Keratinocyte (primary cell): Measurements from ENCODE around the gene HIKESHI. TPM values are rescaled to one million over a fixed set of nuclear protein-coding genes. Genes with fewer than 3 reads are reported as not detected.

Experiments used
- DNase-seq: peaks from one replicate; pipeline ENCODE4 v3.0.0-alpha.2; 2011; ENCODE audit warnings: low read depth, missing footprints, low spot score
- FAIRE-seq: peaks from 2 replicates; lab custom pipeline; 2011; peaks lifted over from hg19 to GRCh38; lab: Jason Lieb, UNC
- H2AFZ ChIP-seq: 2 replicates; pipeline ENCODE4 v1.6.0; 2012; ENCODE audit warnings: low read length, control low read depth, inconsistent platforms; ENCODE audit not compliant: control insufficient read depth
- H3K27ac ChIP-seq: 2 replicates; pipeline ENCODE4 v1.5.1; 2011; ENCODE audit warnings: low read length; ENCODE audit not compliant: control insufficient read depth, insufficient read depth
- H3K27me3 ChIP-seq: 3 replicates; pipeline ENCODE4 v1.6.0; 2011; ENCODE audit warnings: low read length; ENCODE audit not compliant: control insufficient read depth, insufficient read depth; ENCODE audit errors: extremely low read depth
- H3K36me3 ChIP-seq, 2 experiments: 2 replicates in 1 of 2; 3 replicates in 1 of 2; pipeline ENCODE4 v1.5.1; 2011; ENCODE audit warnings: low read length in 2 of 2, mild to moderate bottlenecking in 1 of 2; ENCODE audit not compliant: control insufficient read depth in 2 of 2, insufficient read depth in 2 of 2; ENCODE audit errors: extremely low read depth in 1 of 2
- H3K4me1 ChIP-seq: 3 replicates; pipeline ENCODE4 v1.5.1; 2011; ENCODE audit warnings: low read length; ENCODE audit not compliant: control insufficient read depth, insufficient read depth; ENCODE audit errors: extremely low read depth
- H3K4me2 ChIP-seq: 3 replicates; pipeline ENCODE4 v1.6.0; 2011; ENCODE audit warnings: low read depth, low read length; ENCODE audit not compliant: control insufficient read depth, insufficient read depth; ENCODE audit errors: extremely low read depth
- H3K4me3 ChIP-seq, 3 experiments: fragments of 200-600 bp in 1 of 3; sonication (generic) in 1 of 3; 2 replicates in 2 of 3; 3 replicates in 1 of 3; pipeline ENCODE4 v1.5.1; 2011 to 2016; ENCODE audit warnings: low read length in 3 of 3, mild to moderate bottlenecking in 3 of 3, control low read depth in 2 of 3, inconsistent platforms in 1 of 3, low read depth in 1 of 3, mixed read lengths in 1 of 3, mixed run types in 1 of 3, moderate library complexity in 1 of 3; ENCODE audit not compliant: control insufficient read depth in 2 of 3, insufficient read depth in 2 of 3; ENCODE audit errors: extremely low read depth in 1 of 3
- H3K79me2 ChIP-seq: 2 replicates; pipeline ENCODE4 v1.6.0; 2012; ENCODE audit warnings: low read length; ENCODE audit not compliant: control insufficient read depth, insufficient read depth
- H3K9ac ChIP-seq: 3 replicates; pipeline ENCODE4 v1.6.0; 2011; ENCODE audit warnings: low read length; ENCODE audit not compliant: control insufficient read depth, insufficient read depth; ENCODE audit errors: extremely low read depth
- H3K9me1 ChIP-seq: 3 replicates; pipeline ENCODE4 v1.6.0; 2011; ENCODE audit warnings: low read length; ENCODE audit not compliant: control insufficient read depth, insufficient read depth; ENCODE audit errors: extremely low read depth
- H3K9me3 ChIP-seq: 2 replicates; pipeline ENCODE4 v1.5.1; 2012; ENCODE audit warnings: low read depth, low read length; ENCODE audit not compliant: control insufficient read depth
- H4K20me1 ChIP-seq: 3 replicates; pipeline ENCODE4 v1.6.0; 2011; ENCODE audit warnings: low read length; ENCODE audit not compliant: control insufficient read depth, insufficient read depth; ENCODE audit errors: extremely low read depth
- EZH2 ChIP-seq: IDR thresholded peaks from one replicate; pipeline ENCODE4 v1.6.1; 2012; ENCODE audit warnings: inconsistent platforms, mild to moderate bottlenecking, low read length, moderate library complexity
- dilution Hi-C: fragments of 300-500 bp; cut with MboI; formaldehyde crosslinking; loops from one replicate; pipeline ENCODE4 v1.7.0; 2020; ENCODE audit warnings: low sequenced_read_pairs; ENCODE audit not compliant: extremely low pct_ligation_motif_present
- polyA plus RNA-seq, 5 experiments: library from polyadenylated mRNA; depleted of rRNA in 3 of 5; stranded (reverse) in 3 of 5; stranded (forward) in 1 of 5; unstranded in 1 of 5; fragments of >200 nt; gene quantifications; 1 replicate in 1 of 5; 2 replicates in 3 of 5; 3 replicates in 1 of 5; pipeline versions ENCODE4 v1.2.1 to v1.2.3, GENCODE V29; 2011 to 2012; ENCODE audit warnings: missing spikeins in 2 of 5, low read depth in 1 of 5, low replicate concordance in 1 of 5
- TF ChIP-seq, protein P1 (sequence below), 3 experiments: IDR thresholded peaks in 1 of 3; conservative IDR thresholded peaks in 1 of 3; optimal IDR thresholded peaks in 1 of 3; 2 replicates in 2 of 3; 3 replicates in 1 of 3; pipeline versions ENCODE3 to v1.5.1; 2011; ENCODE audit warnings: low read length in 3 of 3, mild to moderate bottlenecking in 3 of 3, moderate library complexity in 2 of 3, control low read depth in 1 of 3, inconsistent platforms in 1 of 3; ENCODE audit not compliant: insufficient read depth in 2 of 3; ENCODE audit errors: extremely low read depth in 1 of 3

The HIKESHI gene
- polyA plus RNA-seq, 1 donor (not counting 4 experiments of a cell fraction or from before 2014, with no cell fraction given), result 89.4 TPM

DNA sequence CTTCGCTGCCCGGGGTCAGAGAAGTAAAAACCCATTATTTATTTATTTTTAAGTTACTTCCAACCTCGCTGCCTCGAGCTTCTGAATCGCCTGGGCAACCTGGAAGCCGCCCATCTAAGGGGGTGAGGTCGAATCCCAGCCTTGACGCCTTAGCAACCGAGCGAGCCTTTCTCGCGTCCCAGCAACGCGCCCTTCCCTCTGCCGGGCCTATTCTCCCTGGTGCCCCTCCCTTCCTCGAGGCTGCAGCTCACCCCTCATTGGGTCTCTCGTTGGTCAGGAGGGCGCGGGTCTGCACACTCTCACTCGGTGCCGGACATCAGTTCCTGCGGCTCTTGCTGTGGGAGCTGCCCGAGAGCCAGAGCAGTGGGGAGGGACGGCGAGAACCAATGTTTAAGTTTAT is 72.5 kb downstream of the HIKESHI start, which contains the start of gene CCDC81:
Gene CCDC81, plus strand, starts transcription at position 302 of the 400 bp plus-strand sequence. CDS start 277 bp downstream, outside the sequence.
- Histone ChIP-seq H3K4me2 (peak within 1 kb of the TSS; percentile 46), H3K9ac (no peak within 1 kb of the TSS), H3K4me3 (no peak within 1 kb of the TSS), H3K9me3 (peaks cover 4% of the 10 kb centered on the region), H3K79me2 (no peaks in the 10 kb centered on the region), H3K27me3 (no peaks in the 10 kb centered on the region), H3K27ac (no peak within 1 kb of the TSS), H3K9me1 (no peaks in the 10 kb centered on the region), H2AFZ (peak within 1 kb of the TSS; percentile 19), H3K4me1 (peaks cover 18% of the 10 kb centered on the region), H4K20me1 (no peaks in the 10 kb centered on the region), H3K36me3 (no peaks in the 10 kb centered on the region)
- DNase-seq (no peak), FAIRE-seq (no peak)
- TF ChIP-seq, protein P1, sequence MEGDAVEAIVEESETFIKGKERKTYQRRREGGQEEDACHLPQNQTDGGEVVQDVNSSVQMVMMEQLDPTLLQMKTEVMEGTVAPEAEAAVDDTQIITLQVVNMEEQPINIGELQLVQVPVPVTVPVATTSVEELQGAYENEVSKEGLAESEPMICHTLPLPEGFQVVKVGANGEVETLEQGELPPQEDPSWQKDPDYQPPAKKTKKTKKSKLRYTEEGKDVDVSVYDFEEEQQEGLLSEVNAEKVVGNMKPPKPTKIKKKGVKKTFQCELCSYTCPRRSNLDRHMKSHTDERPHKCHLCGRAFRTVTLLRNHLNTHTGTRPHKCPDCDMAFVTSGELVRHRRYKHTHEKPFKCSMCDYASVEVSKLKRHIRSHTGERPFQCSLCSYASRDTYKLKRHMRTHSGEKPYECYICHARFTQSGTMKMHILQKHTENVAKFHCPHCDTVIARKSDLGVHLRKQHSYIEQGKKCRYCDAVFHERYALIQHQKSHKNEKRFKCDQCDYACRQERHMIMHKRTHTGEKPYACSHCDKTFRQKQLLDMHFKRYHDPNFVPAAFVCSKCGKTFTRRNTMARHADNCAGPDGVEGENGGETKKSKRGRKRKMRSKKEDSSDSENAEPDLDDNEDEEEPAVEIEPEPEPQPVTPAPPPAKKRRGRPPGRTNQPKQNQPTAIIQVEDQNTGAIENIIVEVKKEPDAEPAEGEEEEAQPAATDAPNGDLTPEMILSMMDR (optimal IDR thresholded peaks at IDR 0.05 in 1 of 3, IDR thresholded peaks at IDR 0.05 in 1 of 3, conservative IDR thresholded peaks at IDR 0.05 in 1 of 3; ENCODE audit: extremely low read depth in 1 of 3, insufficient read depth in 2 of 3, low read length in 3 of 3), result no peak
- no peak for TF ChIP-seq EZH2
- dilution Hi-C loops, result no loop called here

DNA sequence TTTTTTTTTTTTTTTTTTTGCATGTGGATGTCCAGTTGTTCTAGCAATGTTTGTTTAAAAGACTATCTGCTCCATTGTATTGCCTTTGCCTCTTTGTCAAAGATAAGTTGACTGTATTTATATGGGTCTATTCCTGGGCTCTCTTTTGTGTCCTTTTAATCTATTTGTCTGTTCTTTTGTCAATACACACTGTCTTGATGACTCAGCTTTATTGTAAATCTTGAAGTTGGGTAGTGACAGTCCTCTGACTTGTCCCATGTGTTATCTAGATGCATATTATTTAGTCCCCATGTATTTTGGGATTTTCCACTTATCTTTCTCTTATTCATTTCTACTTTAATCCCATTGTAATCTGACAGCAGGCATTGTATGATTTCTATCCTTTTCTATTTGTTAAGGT is 75.9 kb downstream of the HIKESHI start:
- no peak overlapping the region for H2AFZ ChIP-seq
- no peak overlapping the region for H3K4me3 ChIP-seq
- no peak overlapping the region for H3K9ac ChIP-seq
- dilution Hi-C loops, result no loop called here
- no peaks in the 10 kb centered on the region for H3K27me3 ChIP-seq
- no peaks in the 10 kb centered on the region for H3K9me3 ChIP-seq
- FAIRE-seq, result no peak
- no peaks in the 10 kb centered on the region for H4K20me1 ChIP-seq
- H3K4me2 ChIP-seq, result no peak overlapping the region
- H3K79me2 ChIP-seq, result no peaks in the 10 kb centered on the region
- no peak overlapping the region for H3K27ac ChIP-seq
- no peaks in the 10 kb centered on the region for H3K4me1 ChIP-seq
- no peaks in the 10 kb centered on the region for H3K9me1 ChIP-seq
- TF ChIP-seq, protein P1 (optimal IDR thresholded peaks at IDR 0.05 in 1 of 3, IDR thresholded peaks at IDR 0.05 in 1 of 3, conservative IDR thresholded peaks at IDR 0.05 in 1 of 3; ENCODE audit: extremely low read depth in 1 of 3, insufficient read depth in 2 of 3, low read length in 3 of 3), result no peak
- TF ChIP-seq EZH2, result no peak
- no peaks in the 10 kb centered on the region for H3K36me3 ChIP-seq
- DNase-seq, result no peak
